Amygdala (tissue), 56 donors: ENCODE measurements around the gene RAI1.
"Not testable (repeated sequence)": the region's sequence is repeated elsewhere in the genome, so short reads cannot be mapped to it uniquely, and the experiment has no call there.

Source experiments
- DNase-seq, 56 donors: peaks; one replicate each; lab custom pipeline; 2025; lab: John Stamatoyannopoulos, UW

RAI1 gene

GRCh38 chr17:17793378-17794214 is 112.3 kb downstream of the RAI1 start:
- peak in 15 of 56 donors; percentile 23 to 58 (median 35) for DNase-seq

DNA sequence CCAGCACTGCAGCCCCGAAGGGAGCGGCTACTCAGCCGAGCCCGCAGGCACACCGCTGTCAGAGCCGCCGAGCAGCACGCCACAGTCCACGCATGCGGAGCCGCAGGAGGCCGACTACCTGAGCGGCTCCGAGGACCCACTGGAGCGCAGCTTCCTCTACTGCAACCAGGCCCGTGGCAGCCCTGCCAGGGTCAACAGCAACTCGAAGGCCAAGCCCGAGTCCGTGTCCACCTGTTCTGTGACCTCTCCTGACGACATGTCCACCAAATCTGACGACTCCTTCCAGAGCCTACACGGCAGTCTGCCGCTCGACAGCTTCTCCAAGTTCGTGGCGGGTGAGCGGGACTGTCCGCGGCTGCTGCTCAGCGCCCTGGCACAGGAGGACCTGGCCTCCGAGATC is 113.1 kb downstream of the RAI1 start:
- no peak for DNase-seq

DNA sequence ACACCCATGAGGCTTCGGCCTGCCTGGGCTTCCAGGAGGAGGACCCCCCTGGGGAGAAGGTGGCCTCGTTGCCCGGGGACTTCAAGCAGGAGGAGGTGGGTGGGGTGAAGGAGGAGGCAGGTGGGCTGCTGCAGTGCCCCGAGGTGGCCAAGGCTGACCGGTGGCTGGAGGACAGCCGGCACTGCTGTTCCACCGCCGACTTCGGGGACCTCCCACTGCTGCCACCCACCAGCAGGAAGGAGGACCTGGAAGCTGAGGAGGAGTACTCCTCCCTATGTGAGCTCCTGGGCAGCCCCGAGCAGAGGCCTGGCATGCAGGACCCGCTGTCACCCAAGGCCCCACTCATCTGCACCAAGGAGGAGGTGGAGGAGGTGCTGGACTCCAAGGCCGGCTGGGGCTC is 114.0 kb downstream of the RAI1 start:
- no peak for DNase-seq

DNA sequence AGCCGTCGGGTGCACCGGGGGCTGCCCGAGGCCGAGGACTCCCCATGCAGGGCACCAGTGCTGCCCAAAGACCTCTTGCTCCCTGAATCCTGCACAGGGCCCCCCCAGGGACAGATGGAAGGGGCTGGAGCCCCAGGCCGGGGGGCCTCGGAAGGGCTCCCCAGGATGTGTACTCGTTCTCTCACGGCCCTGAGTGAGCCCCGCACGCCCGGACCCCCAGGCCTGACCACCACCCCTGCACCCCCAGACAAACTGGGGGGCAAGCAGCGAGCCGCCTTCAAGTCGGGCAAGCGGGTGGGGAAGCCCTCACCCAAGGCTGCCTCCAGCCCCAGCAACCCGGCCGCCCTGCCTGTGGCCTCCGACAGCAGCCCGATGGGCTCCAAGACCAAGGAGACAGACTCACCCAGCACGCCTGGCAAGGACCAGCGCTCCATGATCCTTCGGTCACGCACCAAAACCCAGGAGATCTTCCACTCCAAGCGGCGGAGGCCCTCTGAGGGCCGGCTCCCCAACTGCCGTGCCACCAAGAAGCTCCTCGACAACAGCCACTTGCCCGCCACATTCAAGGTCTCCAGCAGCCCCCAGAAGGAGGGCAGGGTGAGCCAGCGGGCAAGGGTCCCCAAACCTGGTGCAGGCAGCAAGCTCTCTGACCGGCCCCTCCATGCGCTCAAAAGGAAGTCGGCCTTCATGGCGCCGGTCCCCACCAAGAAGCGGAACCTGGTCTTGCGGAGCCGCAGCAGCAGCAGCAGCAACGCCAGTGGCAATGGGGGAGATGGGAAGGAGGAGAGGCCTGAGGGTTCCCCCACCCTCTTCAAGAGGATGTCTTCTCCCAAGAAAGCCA is 114.9 kb downstream of the RAI1 start:
- no peak for DNase-seq

DNA sequence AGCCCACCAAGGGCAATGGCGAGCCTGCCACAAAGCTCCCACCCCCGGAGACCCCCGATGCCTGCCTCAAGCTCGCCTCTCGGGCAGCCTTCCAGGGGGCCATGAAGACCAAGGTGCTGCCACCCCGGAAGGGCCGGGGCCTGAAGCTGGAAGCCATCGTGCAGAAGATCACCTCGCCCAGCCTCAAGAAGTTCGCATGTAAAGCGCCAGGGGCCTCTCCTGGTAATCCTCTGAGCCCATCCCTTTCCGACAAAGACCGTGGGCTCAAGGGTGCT is 115.5 kb downstream of the RAI1 start:
- no peak for DNase-seq

- no peak for DNase-seq
Measured at GRCh38 chr17:17797119-17797809, 116.0 kb downstream of the RAI1 start.

- no peak for DNase-seq
Measured at GRCh38 chr17:17798010-17798556, 116.8 kb downstream of the RAI1 start.

DNA sequence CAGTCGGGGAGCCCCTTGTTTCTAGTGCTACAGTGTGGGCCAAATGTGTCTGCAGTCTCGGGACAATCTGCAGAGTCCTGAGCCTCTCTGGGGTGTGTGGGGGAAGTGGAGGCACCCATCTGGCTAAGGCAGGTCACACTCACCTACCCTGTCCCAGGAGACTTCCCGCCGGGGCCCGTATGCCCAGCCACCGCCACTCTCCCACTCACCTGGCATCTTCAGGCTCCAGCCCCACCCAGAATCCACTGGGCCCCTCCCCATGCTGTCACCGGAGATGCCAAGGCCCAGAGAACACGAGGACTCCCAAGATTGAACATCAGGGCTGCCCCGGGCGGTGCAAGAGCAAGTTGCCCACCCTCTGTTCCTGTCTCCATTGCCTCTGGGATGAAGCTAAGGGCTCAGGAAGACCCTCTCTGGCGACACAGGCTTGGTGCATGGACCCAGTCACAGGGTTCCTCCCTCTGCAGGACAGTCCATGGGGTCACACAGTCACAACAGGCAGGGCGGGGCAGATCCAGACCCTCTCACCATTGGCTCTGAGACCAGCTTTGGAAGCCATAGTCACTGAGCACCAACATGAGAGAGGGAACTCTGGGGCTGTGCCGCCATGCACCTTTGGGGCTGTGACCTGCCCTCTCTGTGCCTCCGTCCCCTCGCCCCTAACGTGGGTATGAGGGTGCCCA is 117.5 kb downstream of the RAI1 start:
- no peak for DNase-seq

DNA sequence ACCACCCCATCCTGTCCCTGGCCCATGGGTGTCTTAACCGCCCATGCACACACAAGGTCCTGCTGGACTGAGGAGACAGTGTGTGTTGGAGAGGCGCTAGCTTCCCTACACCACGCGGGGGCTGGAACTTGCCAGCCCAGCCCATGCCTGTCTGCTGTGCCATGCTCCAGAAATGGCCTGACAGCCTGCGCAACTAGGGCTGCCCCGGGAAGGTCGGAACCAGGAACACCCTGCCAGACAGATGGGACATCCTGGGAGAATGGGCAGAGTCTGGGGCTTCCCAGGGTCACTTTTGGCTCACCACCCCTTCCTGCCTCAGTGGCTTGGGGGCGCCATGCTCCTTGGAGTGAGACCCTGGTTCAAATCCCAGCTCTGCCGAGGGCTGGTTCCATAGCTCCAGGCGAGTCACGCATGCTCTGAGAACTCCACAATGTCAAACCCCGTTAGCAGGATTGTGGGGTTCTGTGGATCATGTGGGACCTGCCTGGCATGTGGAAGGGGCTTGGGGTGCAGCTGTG is 119.3 kb downstream of the RAI1 start:
- DNase-seq, result no peak

DNA sequence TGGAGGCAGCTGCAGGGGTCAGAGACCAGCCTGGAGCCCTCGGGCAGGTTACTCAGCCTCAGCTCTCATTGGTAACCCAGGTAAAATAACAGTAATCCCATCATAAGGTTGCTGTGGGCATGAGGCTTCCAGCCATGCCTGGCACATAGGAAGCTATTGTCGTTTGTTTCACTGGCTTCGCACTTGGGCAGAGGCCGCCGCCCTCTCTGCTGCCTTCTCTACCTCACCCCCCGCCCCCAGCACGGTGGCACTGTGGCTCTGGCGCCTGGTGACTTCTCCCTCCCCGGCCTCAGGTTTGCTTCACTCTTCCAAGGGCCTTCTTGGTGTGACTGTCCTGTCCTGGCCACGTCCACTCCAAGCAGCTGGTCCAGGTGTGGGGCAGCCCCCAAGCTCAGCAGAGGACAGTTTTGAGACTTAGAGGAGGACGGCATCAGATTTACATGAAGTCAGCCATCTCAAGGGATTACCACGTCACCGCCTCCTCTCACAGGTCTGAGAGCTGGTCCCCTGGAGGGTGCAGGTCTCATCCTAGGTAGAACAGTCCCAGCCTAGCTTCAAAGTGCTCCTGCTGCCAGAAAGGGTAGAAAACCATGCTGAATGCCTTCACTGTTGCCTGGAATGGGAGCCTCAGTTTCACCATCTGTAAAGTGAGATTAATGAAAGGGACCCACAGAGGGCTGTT is 120.7 kb downstream of the RAI1 start:
- peak in 9 of 56 donors; percentile 11 to 52 (median 39) for DNase-seq

- no peak for DNase-seq
Measured at GRCh38 chr17:17804007-17804406, 122.7 kb downstream of the RAI1 start.

DNA sequence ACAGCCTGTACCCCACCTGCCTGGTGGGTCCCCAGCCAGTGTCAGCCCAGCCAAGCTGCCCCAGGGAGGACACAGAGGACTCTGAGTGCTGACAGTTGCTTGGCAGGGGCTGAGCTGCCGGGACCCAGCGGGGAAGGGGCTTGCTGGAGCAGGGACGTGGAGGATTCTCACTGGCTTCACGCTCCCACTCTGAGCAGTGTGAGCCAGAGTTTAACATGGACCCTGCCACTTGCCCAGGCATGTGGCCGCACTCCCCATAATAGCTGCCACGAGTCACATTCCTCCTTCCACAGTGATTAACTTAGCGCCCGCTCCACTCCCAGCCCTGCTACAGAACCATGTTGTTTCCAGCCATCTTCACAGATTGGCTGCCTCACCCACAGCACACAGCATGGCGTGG is 124.3 kb downstream of the RAI1 start:
- DNase-seq, result no peak

- DNase-seq, result no peak
Measured at GRCh38 chr17:17806035-17806434, 124.8 kb downstream of the RAI1 start.

GRCh38 chr17:17806611-17807274 is 125.5 kb downstream of the RAI1 start:
- no peak for DNase-seq

- DNase-seq, result no peak
Measured at GRCh38 chr17:17807440-17807839, 126.2 kb downstream of the RAI1 start.

GRCh38 chr17:17808200-17808599 is 126.9 kb downstream of the RAI1 start:
- DNase-seq, result not testable (repeated sequence)

DNA sequence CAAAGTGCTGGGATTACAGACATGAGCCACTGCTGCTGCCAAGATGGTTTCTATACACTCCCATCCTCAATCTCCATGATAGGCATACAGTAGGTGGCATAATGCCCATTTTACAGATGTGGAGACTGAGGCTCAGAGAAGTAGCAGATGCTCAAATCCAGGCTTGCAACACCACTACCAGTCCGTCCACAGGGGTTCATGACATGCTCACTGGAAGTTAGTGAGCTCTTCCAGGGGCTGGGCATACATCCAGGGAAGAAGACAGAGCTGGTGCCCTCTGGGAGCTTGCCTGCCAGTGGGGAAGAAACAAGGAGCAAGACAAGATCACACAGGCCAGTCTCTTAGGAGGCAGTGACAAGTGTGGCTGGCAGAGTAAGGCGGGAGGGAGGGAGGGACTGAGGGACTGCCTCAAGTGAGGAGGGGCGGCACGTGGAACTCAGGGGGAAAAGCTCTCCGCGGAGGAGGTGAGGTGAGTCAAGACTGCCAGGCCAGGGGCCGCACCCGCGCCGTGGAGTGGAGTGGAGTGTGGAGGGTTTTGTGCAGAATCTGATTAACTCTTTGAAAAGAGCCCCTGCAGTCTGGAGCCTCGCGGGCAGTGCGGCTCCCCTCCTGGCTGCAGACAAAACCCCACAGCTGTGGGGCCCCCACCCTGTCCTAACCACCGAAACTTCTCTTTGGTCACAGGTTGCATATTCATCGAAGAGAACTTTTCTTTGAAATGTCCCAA is 127.6 kb downstream of the RAI1 start:
- DNase-seq, result no peak

DNA sequence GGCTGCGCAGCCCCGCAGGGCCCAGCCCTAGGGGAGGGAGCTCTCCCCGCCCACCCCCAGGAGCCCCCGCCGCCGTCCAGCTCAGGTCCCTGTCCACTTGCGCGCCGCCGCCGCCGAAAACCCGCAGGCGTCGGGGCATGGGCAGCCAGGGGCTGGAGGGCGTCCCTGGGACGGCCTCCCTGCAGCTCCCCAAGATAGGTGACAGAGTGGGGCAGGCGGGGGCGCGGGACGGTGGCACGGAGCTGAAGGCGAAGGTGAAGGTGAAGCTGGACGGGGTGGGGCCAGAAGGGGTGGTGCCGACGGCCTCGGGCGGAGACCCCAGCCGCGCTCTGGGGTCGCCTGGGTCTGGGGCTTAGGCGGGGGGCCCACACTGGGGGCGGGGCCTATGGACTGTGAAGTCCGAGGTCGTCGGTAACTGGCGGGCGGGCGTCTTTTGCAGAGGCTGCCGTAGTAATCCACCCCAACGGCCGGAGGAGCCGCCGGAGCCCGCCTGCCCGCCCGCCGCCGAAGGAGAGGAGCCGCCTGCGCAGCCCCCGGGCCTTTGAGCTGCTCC is 128.3 kb downstream of the RAI1 start:
- DNase-seq, result no peak
